PC-3 (cell line): ENCODE measurements around the gene SPRED2. TPM values are rescaled to one million over a fixed set of nuclear protein-coding genes. Genes with fewer than 3 reads are reported as not detected.

ENCODE experiments used
- ATAC-seq: fragments of 200-7000 bp; cut with Tn5 transposase; 2 replicates; pipeline ENCODE4 v1.9.1; 2020; ENCODE audit warnings: mild to moderate bottlenecking, moderate library complexity
- BruUV-seq: library from RNA; stranded (reverse); fragments of 400-500 nt; replicated peaks from 2 replicates; lab custom pipeline; 2021; lab: Mats Ljungman, UMichigan
- CTCF ChIA-PET: fragments of 300-600 bp; sonication (Branson Sonifier 250); formaldehyde crosslinking; loops from one replicate; lab custom pipeline; 2022; ENCODE audit warnings: antibody characterized with exemption; lab: Charles Lee
- POLR2A ChIA-PET: fragments of 300-600 bp; sonication (Branson Sonifier 250); formaldehyde crosslinking; loops from one replicate; lab custom pipeline; 2022; ENCODE audit warnings: antibody characterized with exemption; ENCODE audit not compliant: unreplicated experiment; lab: Charles Lee
- DNase-seq: peaks from one replicate; pipeline ENCODE4 v3.0.0-alpha.2; 2015
- H2AFZ ChIP-seq: fragments of 300-600 bp; sonication (generic); 2 replicates; pipeline ENCODE4 v1.6.0; 2016; ENCODE audit warnings: antibody characterized with exemption, low read length
- H3F3A ChIP-seq: fragments of 300-600 bp; sonication (generic); one replicate; pipeline ENCODE4 v1.6.0; 2017; ENCODE audit warnings: antibody characterized with exemption, low read length, control low read depth, mild to moderate bottlenecking; ENCODE audit not compliant: unreplicated experiment
- H3K27ac ChIP-seq: fragments of 300-600 bp; sonication (generic); 2 replicates; pipeline ENCODE4 v1.5.1; 2016; ENCODE audit warnings: mild to moderate bottlenecking, low read length
- H3K27me3 ChIP-seq: fragments of 300-600 bp; sonication (generic); 2 replicates; pipeline ENCODE4 v1.6.1; 2016; ENCODE audit warnings: low read length, mixed read lengths
- H3K36me3 ChIP-seq: fragments of 300-600 bp; sonication (generic); 2 replicates; pipeline ENCODE4 v1.6.1; 2016; ENCODE audit warnings: low read depth, mixed run types, low read length, mixed read lengths
- H3K4me1 ChIP-seq: fragments of 300-600 bp; sonication (generic); 2 replicates; pipeline ENCODE4 v1.5.1; 2016; ENCODE audit warnings: low read length; ENCODE audit not compliant: insufficient read depth
- H3K4me2 ChIP-seq: fragments of 300-600 bp; sonication (generic); 2 replicates; pipeline ENCODE4 v1.6.0; 2016; ENCODE audit warnings: low read length
- H3K4me3 ChIP-seq: fragments of 300-600 bp; sonication (generic); 2 replicates; pipeline ENCODE4 v1.5.1; 2016; ENCODE audit warnings: mild to moderate bottlenecking, low read length, mixed read lengths
- H3K79me2 ChIP-seq: fragments of 300-600 bp; sonication (generic); 2 replicates; pipeline ENCODE4 v1.6.1; 2017; ENCODE audit warnings: low read length, mixed read lengths
- H3K9ac ChIP-seq: fragments of 300-600 bp; sonication (generic); 2 replicates; pipeline ENCODE4 v1.6.0; 2016; ENCODE audit warnings: mild to moderate bottlenecking, low read length
- H3K9me2 ChIP-seq: fragments of 300-600 bp; sonication (generic); replicated peaks from 2 replicates; pipeline ENCODE4 v1.6.1; 2016; ENCODE audit warnings: mixed run types, low read length, mixed read lengths
- H3K9me3 ChIP-seq: fragments of 300-600 bp; sonication (generic); 2 replicates; pipeline ENCODE4 v1.6.1; 2016; ENCODE audit warnings: low read length, mixed read lengths
- H4K20me1 ChIP-seq: fragments of 300-600 bp; sonication (generic); 2 replicates; pipeline ENCODE4 v1.6.1; 2016; ENCODE audit warnings: low read length, mixed read lengths
- EZH2 ChIP-seq: fragments of 300-600 bp; sonication (generic); IDR thresholded peaks from one replicate; pipeline ENCODE4 v1.6.1; 2017; ENCODE audit warnings: antibody characterized with exemption, mild to moderate bottlenecking, low read length; ENCODE audit not compliant: unreplicated experiment
- EZH2phosphoT487 ChIP-seq: fragments of 300-600 bp; sonication (generic); IDR thresholded peaks from 2 replicates; pipeline ENCODE4 v1.6.1; 2018; ENCODE audit warnings: mild to moderate bottlenecking, antibody characterized with exemption, low read length, borderline replicate concordance
- intact Hi-C: fragments of 100-400 bp; cut with micrococcal nuclease; formaldehyde crosslinking; loops from 2 replicates; pipeline ENCODE4 v1.9.0; 2023
- total RNA-seq: library from RNA; depleted of rRNA; stranded (reverse); fragments of >200 nt; gene quantifications from 2 replicates; pipeline ENCODE4 v1.2.3, GENCODE V29; 2014
- TF ChIP-seq, protein P1 (sequence below): fragments of 300-600 bp; sonication (generic); conservative IDR thresholded peaks from 2 replicates; pipeline ENCODE4 v1.5.1; 2017; ENCODE audit warnings: antibody characterized with exemption, low read depth, mild to moderate bottlenecking, low read length

The SPRED2 gene
- total RNA-seq, 1 experiment from 2014 or later, result 16.2 TPM

DNA sequence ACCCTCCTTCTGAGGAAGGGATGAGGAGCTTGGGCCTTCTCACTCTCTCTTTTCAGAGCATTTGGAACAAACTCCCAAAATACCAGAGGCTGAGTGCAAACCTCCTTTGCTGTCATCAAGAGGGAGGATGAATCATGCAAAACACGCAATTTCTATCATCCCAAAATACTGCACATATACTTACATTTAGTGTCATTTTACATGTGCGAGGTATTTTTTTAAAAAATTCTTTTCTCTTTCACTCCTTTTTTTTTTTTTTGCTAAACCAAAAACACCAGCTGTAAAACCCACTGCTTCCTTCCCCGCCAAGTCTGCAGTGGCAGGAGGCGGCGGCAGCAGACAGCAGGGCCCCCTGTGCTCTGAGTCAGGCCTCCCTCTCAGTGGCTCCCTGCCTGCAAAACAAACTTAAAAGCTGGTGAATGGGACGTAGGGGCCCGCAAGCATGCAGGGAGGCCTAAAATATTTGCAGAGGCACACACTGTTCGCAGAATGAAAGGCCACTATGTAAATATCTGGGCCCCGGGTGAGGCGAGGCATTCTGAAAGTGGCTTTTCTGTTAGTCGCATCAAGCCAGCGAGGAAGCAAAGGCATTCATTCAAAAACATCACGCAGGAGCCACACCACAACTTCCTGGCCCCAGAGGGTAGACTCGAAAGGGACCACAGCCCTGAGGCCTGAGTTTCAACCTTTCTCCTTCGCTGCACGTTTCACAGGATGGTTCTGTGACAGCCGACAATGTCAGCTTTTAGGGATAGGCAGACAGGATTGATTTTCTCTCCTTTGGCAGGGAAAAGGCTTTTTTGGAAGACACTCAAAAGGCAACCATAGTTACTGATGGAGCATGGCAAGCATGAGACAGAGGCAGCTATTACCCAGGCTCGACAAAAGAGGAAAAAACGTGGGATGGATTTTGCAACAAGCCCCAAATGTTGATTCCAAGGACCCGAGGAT lies 131.4 kb downstream of the SPRED2 start:
- Histone ChIP-seq H3K9me3 (no peaks in the 10 kb centered on the region), H3K4me1 (peaks cover 39% of the 10 kb centered on the region), H3K4me2 (peak overlapping the region; percentile 76), H3K9ac (peak overlapping the region; percentile 68), H3K27me3 (no peaks in the 10 kb centered on the region), H3F3A (peaks cover 7% of the 10 kb centered on the region), H3K4me3 (peak overlapping the region; percentile 46; the same call in 1 of the 2 replicates), H3K36me3 (no peaks in the 10 kb centered on the region; the same call in 1 of the 2 replicates), H3K27ac (peak overlapping the region; percentile 92), H2AFZ (peak overlapping the region; percentile 46), H3K79me2 (no peaks in the 10 kb centered on the region), H3K9me2 (no peaks in the 10 kb centered on the region), H4K20me1 (no peaks in the 10 kb centered on the region)
- ATAC-seq (peak; percentile 78), DNase-seq (peak; percentile 80)
- no TSS peak for BruUV-seq
- CTCF ChIA-PET, result interaction anchor here (0.5 to 0.7 kb wide), 4 partner anchors 72 to 379 kb away, joined by 3 to 7 read pairs (median 5); no protein-coding TSS in a partner anchor
- TF ChIP-seq, protein P1, sequence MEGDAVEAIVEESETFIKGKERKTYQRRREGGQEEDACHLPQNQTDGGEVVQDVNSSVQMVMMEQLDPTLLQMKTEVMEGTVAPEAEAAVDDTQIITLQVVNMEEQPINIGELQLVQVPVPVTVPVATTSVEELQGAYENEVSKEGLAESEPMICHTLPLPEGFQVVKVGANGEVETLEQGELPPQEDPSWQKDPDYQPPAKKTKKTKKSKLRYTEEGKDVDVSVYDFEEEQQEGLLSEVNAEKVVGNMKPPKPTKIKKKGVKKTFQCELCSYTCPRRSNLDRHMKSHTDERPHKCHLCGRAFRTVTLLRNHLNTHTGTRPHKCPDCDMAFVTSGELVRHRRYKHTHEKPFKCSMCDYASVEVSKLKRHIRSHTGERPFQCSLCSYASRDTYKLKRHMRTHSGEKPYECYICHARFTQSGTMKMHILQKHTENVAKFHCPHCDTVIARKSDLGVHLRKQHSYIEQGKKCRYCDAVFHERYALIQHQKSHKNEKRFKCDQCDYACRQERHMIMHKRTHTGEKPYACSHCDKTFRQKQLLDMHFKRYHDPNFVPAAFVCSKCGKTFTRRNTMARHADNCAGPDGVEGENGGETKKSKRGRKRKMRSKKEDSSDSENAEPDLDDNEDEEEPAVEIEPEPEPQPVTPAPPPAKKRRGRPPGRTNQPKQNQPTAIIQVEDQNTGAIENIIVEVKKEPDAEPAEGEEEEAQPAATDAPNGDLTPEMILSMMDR, result no peak
- no peak for TF ChIP-seq EZH2
- TF ChIP-seq EZH2phosphoT487, result no peak
- POLR2A ChIA-PET, result interaction anchor here (0.6 kb wide), 1 partner anchor 38 kb away, joined by 17 read pairs; no protein-coding TSS in a partner anchor
- intact Hi-C loops, result loop anchor here (2.0 to 10.0 kb wide), 2 partner anchors 20 to 64 kb away; no protein-coding TSS in a partner anchor

- Histone ChIP-seq H3K4me1 (peaks cover 39% of the 10 kb centered on the region), H3K36me3 (no peaks in the 10 kb centered on the region; the same call in 1 of the 2 replicates), H4K20me1 (no peaks in the 10 kb centered on the region), H3K9me2 (no peaks in the 10 kb centered on the region), H3K9ac (peak overlapping the region; percentile 68), H3K9me3 (no peaks in the 10 kb centered on the region), H3K27me3 (no peaks in the 10 kb centered on the region), H3K79me2 (no peaks in the 10 kb centered on the region), H3K4me3 (peak overlapping the region; percentile 46; the same call in 1 of the 2 replicates), H3K4me2 (peak overlapping the region; percentile 76), H3K27ac (peak overlapping the region; percentile 92), H3F3A (peaks cover 7% of the 10 kb centered on the region), H2AFZ (peak overlapping the region; percentile 46; the same call in 1 of the 2 replicates)
- CTCF ChIA-PET, result no interaction called here
- intact Hi-C loops, result loop anchor here (2.0 to 10.0 kb wide), 2 partner anchors 21 to 65 kb away; no protein-coding TSS in a partner anchor
- POLR2A ChIA-PET, result no interaction called here
- TF ChIP-seq, protein P1, result no peak
- TF ChIP-seq EZH2phosphoT487 (no peak), EZH2 (no peak)
- DNase-seq (peak; percentile 55), ATAC-seq (peak; percentile 30)
- no TSS peak for BruUV-seq
Observed at GRCh38 chr2:65300134-65300760, 132.2 kb downstream of the SPRED2 start.
